Dedifferentiated amniotic fluid mesenchymal stem cell (primary cell): Measurements from ENCODE around the gene RTN4.

ENCODE experiments used
- DNase-seq: peaks from one replicate; pipeline ENCODE4 v3.0.0-alpha.2; 2016; ENCODE audit errors: extremely low spot score

Gene RTN4

GRCh38 chr2:54952425-54952824 is 97.8 kb downstream of the RTN4 start:
- no peak for DNase-seq

- no peak for DNase-seq
Measured at GRCh38 chr2:54950811-54951210, 99.4 kb downstream of the RTN4 start.

- no peak for DNase-seq
Measured at GRCh38 chr2:54949431-54949830, 100.8 kb downstream of the RTN4 start.

GRCh38 chr2:54948120-54948519 is 102.1 kb downstream of the RTN4 start:
- no peak for DNase-seq

- no peak for DNase-seq
Measured at GRCh38 chr2:54947646-54948045, 102.6 kb downstream of the RTN4 start.

GRCh38 chr2:54947136-54947535 is 103.1 kb downstream of the RTN4 start:
- DNase-seq: no peak

GRCh38 chr2:54946220-54946805 is 103.9 kb downstream of the RTN4 start:
- no peak for DNase-seq

GRCh38 chr2:54945391-54946219 is 104.6 kb downstream of the RTN4 start:
- DNase-seq: peak; percentile 16

- DNase-seq: no peak
Measured at GRCh38 chr2:54944724-54945326, 105.4 kb downstream of the RTN4 start.

GRCh38 chr2:54942373-54942772 is 107.9 kb downstream of the RTN4 start:
- DNase-seq: no peak

- no peak for DNase-seq
Measured at GRCh38 chr2:54941248-54941984, 108.8 kb downstream of the RTN4 start.

- no peak for DNase-seq
Measured at GRCh38 chr2:54940723-54941122, 109.5 kb downstream of the RTN4 start.

GRCh38 chr2:54939446-54940118 is 110.7 kb downstream of the RTN4 start:
- no peak for DNase-seq

GRCh38 chr2:54936766-54937165 is 113.5 kb downstream of the RTN4 start:
- DNase-seq: no peak

GRCh38 chr2:54935389-54935788 is 114.9 kb downstream of the RTN4 start:
- no peak for DNase-seq

GRCh38 chr2:54931473-54931872 is 118.8 kb downstream of the RTN4 start:
- no peak for DNase-seq

- DNase-seq: no peak
Measured at GRCh38 chr2:54928719-54929118, 121.5 kb downstream of the RTN4 start.

- DNase-seq: no peak
Measured at GRCh38 chr2:54927751-54928615, 122.3 kb downstream of the RTN4 start.

- DNase-seq: no peak
Measured at GRCh38 chr2:54927085-54927750, 123.0 kb downstream of the RTN4 start.

- DNase-seq: no peak
Measured at GRCh38 chr2:54925022-54925421, 125.2 kb downstream of the RTN4 start.
